Left forelimb (tissue), 1 donor: ENCODE results near the gene INHBC.

Experiments
- DNase-seq: peaks from one replicate; pipeline ENCODE4 v3.0.0-alpha.2; 2018; ENCODE audit warnings: low spot score

INHBC gene

GRCh38 chr12:57454566-57455373 lies 20.2 kb downstream of the INHBC start, which contains the start of gene INHBE:
INHBE (plus strand) TSS chr12:57455307; CDS start chr12:57455537, 230 bp downstream.
- DNase-seq: peak; percentile 66

GRCh38 chr12:57455374-57456144 lies 21.0 kb downstream of the INHBC start:
- peak; percentile 46 for DNase-seq

- DNase-seq: peak; percentile 46
Observed at GRCh38 chr12:57456145-57456700, 21.6 kb downstream of the INHBC start.

- DNase-seq: peak; percentile 34
Observed at GRCh38 chr12:57456737-57457490, 22.3 kb downstream of the INHBC start.

- no peak for DNase-seq
Observed at GRCh38 chr12:57458665-57459054, 24.1 kb downstream of the INHBC start.

GRCh38 chr12:57459055-57459749 lies 24.6 kb downstream of the INHBC start:
- peak; percentile 96 for DNase-seq

GRCh38 chr12:57459750-57460467 lies 25.3 kb downstream of the INHBC start, which contains the start of gene GLI1:
GLI1 (plus strand) TSS chr12:57459785; CDS start chr12:57463692, 3,907 bp downstream.
- peak; percentile 90 for DNase-seq

GRCh38 chr12:57460468-57460784 lies 25.8 kb downstream of the INHBC start:
- no peak for DNase-seq

- no peak for DNase-seq
Observed at GRCh38 chr12:57460841-57461275, 26.3 kb downstream of the INHBC start.

GRCh38 chr12:57461276-57461916 lies 26.8 kb downstream of the INHBC start:
- DNase-seq: peak; percentile 90

GRCh38 chr12:57461917-57462250 lies 27.3 kb downstream of the INHBC start:
- DNase-seq: peak; percentile 78

GRCh38 chr12:57462251-57462911 lies 27.8 kb downstream of the INHBC start:
- peak; percentile 88 for DNase-seq

GRCh38 chr12:57462912-57463253 lies 28.3 kb downstream of the INHBC start:
- DNase-seq: no peak

GRCh38 chr12:57464569-57464968 lies 30.0 kb downstream of the INHBC start:
- DNase-seq: no peak

GRCh38 chr12:57465030-57465746 lies 30.6 kb downstream of the INHBC start:
- no peak for DNase-seq

GRCh38 chr12:57465747-57466505 lies 31.3 kb downstream of the INHBC start:
- DNase-seq: no peak

GRCh38 chr12:57467212-57467874 lies 32.8 kb downstream of the INHBC start:
- no peak for DNase-seq

GRCh38 chr12:57467915-57468314 lies 33.3 kb downstream of the INHBC start:
- DNase-seq: no peak
